Stomach (tissue), 4 donors: ENCODE results near the gene TRIM41.

Experiments used
- EP300 ChIP-seq: sonication (generic); formaldehyde crosslinking; IDR thresholded peaks from one replicate; pipeline ENCODE4 v1.6.1; 2017; ENCODE audit warnings: antibody characterized with exemption
- POLR2A ChIP-seq, 4 donors: fragments of 450-650 bp; IDR thresholded peaks; one replicate each; pipeline ENCODE4 v1.6.1; 2016; ENCODE audit warnings: antibody characterized with exemption in 4 of 4, control low read depth in 2 of 4, mild to moderate bottlenecking in 1 of 4, moderate library complexity in 1 of 4
- POLR2AphosphoS5 ChIP-seq, 3 donors: sonication (generic); formaldehyde crosslinking; IDR thresholded peaks; one replicate each; pipeline ENCODE4 v1.6.1; 2016; ENCODE audit warnings: antibody characterized with exemption in 3 of 3
- TF ChIP-seq, protein P1 (sequence below), 7 experiments: fragments of 450-650 bp in 4 of 7; fragments of 200-600 bp in 3 of 7; sonication (generic) in 3 of 7; IDR thresholded peaks; one replicate each; pipeline ENCODE4 v1.5.1; 2016 to 2019; ENCODE audit warnings: antibody characterized with exemption in 7 of 7, control low read depth in 2 of 7, mild to moderate bottlenecking in 1 of 7

DNA sequence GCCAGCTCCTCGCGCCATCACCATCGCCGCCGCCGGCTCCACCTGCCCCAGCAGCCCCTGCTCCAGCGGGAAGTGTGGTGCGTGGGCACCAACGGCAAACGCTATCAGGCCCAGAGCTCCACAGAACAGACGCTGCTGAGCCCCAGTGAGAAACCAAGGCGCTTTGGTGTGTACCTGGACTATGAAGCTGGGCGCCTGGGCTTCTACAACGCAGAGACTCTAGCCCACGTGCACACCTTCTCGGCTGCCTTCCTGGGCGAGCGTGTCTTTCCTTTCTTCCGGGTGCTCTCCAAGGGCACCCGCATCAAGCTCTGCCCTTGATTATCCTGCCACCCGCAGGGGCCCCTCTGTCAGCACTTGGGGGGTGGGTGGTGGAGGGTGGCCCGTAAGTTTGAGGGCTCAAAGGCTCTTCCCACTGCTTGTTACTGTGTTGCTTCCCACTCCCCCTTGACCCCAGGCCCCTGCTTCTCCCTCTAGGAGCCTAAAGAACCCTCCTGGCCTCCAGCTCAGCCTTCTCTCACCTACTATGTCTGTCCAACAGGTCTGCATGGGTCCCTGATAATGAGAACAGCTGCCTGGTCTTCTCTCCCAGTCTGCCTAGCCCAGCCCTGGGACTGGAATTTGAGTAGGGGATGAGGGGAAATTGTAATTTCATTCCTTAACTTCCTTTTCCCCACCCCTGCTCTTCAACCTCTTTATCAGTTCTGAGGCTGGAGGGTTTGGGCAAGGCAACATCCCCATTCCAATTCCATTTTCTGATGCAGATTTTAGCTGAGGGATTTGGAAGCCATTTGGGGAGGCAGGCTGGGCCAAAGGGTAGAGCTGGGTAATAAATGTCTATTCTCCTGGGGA, 11.6 kb downstream of the TRIM41 start:
- TF ChIP-seq, protein P1, sequence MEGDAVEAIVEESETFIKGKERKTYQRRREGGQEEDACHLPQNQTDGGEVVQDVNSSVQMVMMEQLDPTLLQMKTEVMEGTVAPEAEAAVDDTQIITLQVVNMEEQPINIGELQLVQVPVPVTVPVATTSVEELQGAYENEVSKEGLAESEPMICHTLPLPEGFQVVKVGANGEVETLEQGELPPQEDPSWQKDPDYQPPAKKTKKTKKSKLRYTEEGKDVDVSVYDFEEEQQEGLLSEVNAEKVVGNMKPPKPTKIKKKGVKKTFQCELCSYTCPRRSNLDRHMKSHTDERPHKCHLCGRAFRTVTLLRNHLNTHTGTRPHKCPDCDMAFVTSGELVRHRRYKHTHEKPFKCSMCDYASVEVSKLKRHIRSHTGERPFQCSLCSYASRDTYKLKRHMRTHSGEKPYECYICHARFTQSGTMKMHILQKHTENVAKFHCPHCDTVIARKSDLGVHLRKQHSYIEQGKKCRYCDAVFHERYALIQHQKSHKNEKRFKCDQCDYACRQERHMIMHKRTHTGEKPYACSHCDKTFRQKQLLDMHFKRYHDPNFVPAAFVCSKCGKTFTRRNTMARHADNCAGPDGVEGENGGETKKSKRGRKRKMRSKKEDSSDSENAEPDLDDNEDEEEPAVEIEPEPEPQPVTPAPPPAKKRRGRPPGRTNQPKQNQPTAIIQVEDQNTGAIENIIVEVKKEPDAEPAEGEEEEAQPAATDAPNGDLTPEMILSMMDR (IDR thresholded peaks at IDR 0.05): no peak
- TF ChIP-seq EP300 (no peak), POLR2A (IDR thresholded peaks at IDR 0.05) (no peak), POLR2AphosphoS5 (IDR thresholded peaks at IDR 0.05) (no peak)
